HG03045 (cell line): ENCODE measurements around the gene HJURP.

Experiments
- ATAC-seq: cut with Tn5 transposase; IDR thresholded peaks from one replicate; pipeline ENCODE4 v1.9.1; 2021; ENCODE audit warnings: mild to moderate bottlenecking, moderate library complexity; ENCODE audit not compliant: unreplicated experiment

The HJURP gene

GRCh38 chr2:233815861-233816260, 38.5 kb downstream of the HJURP start:
- no peak for ATAC-seq

- no peak for ATAC-seq
Measured at GRCh38 chr2:233814056-233814835, 40.1 kb downstream of the HJURP start.

GRCh38 chr2:233813236-233814055, 40.9 kb downstream of the HJURP start:
- ATAC-seq, result no peak

- ATAC-seq, result no peak
Measured at GRCh38 chr2:233811732-233812131, 42.6 kb downstream of the HJURP start.

- no peak for ATAC-seq
Measured at GRCh38 chr2:233811087-233811486, 43.2 kb downstream of the HJURP start.

GRCh38 chr2:233810385-233810784, 44.0 kb downstream of the HJURP start:
- no peak for ATAC-seq

- no peak for ATAC-seq
Measured at GRCh38 chr2:233807966-233808935, 46.1 kb downstream of the HJURP start.

- ATAC-seq, result no peak
Measured at GRCh38 chr2:233807215-233807865, 47.0 kb downstream of the HJURP start.

GRCh38 chr2:233803994-233804393, 50.3 kb downstream of the HJURP start:
- ATAC-seq, result no peak

GRCh38 chr2:233803292-233803911, 50.9 kb downstream of the HJURP start:
- no peak for ATAC-seq

GRCh38 chr2:233802132-233802815, 52.1 kb downstream of the HJURP start:
- ATAC-seq, result no peak

- no peak for ATAC-seq
Measured at GRCh38 chr2:233801357-233802131, 52.8 kb downstream of the HJURP start.

- ATAC-seq, result no peak
Measured at GRCh38 chr2:233800208-233800607, 54.1 kb downstream of the HJURP start.

- no peak for ATAC-seq
Measured at GRCh38 chr2:233799716-233800115, 54.6 kb downstream of the HJURP start.

GRCh38 chr2:233799087-233799665, 55.2 kb downstream of the HJURP start:
- ATAC-seq, result no peak

- ATAC-seq, result no peak
Measured at GRCh38 chr2:233798335-233799086, 55.8 kb downstream of the HJURP start.

GRCh38 chr2:233796254-233796653, 58.1 kb downstream of the HJURP start:
- ATAC-seq, result no peak

GRCh38 chr2:233795735-233796171, 58.6 kb downstream of the HJURP start:
- no peak for ATAC-seq
